DMS 273 treated with DMSO at 0.1 percent for 48 hours (cell line): ENCODE measurements around the gene TRMO.
A peak's percentile ranks its signal among the peaks of the same experiment; 100 is the strongest.

ENCODE experiments used
- DNase-seq: peaks from one replicate; lab custom pipeline; 2025; lab: John Stamatoyannopoulos, UW

TRMO gene

DNA sequence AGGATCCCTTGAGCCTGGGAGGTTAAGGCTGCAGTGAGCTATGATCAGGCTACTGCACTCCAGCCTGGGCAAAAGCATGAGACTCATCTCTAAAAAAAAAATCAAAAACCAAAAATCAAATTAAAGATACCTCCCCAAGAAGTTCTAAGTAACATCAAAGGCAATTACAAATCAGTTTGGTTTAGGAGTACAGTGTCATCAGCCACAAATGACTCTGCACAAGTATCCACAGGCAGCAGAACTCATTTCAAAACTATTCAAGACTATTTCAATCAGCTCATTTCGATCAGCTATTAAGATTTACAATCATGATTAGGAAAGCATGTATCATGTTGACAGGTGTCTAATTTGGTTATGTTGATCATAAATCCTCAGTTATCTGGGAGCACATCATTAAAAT is 19.1 kb downstream of the TRMO start:
- no peak for DNase-seq

DNA sequence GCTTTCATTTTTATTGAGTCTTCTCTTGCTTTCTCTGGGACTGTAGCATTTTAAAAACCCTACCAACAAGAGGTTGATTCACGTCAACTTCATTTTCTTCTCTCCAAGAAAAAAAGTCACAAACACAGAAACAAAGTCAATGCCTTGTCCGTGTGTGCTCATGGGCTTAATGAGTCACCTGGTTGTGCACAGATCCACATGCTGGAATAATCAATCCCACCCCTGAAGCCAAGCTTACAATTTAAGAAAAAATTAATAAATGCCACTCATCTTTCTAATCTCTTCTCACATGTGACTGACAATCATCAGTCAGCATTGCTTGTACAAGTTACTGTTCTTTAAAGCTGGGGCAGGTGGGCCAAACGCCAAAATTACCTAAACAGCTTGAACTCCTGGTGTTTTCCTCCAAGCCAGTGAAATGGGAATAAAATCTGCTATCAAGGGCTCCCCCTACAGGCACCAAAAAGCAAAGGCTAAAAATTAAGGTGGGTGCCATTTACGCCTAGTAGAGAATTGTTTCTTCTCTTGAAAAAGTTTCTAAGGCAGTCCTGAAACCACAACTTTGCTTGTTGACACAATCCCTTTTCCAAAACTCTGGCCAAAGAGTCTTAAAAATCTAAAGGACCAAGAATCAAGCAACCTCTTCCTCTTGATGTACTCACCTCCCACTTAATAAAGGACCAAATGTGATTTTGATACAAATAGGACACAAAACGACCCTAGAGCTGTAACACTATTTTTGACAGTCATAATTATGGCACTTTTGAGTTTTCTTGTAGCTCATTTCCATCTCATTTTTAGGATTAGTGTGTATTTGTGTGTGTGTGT is 21.3 kb downstream of the TRMO start:
- DNase-seq = peak; percentile 2

GRCh38 chr9:97900103-97900737 is 22.1 kb downstream of the TRMO start:
- DNase-seq = no peak

- DNase-seq = peak; percentile 29
These were observed 26.5 kb downstream of the TRMO start for GRCh38 chr9:97895695-97896332.

GRCh38 chr9:97895211-97895610 is 27.1 kb downstream of the TRMO start:
- no peak for DNase-seq

- no peak for DNase-seq
These were observed 29.9 kb downstream of the TRMO start for GRCh38 chr9:97892421-97892820.

DNA sequence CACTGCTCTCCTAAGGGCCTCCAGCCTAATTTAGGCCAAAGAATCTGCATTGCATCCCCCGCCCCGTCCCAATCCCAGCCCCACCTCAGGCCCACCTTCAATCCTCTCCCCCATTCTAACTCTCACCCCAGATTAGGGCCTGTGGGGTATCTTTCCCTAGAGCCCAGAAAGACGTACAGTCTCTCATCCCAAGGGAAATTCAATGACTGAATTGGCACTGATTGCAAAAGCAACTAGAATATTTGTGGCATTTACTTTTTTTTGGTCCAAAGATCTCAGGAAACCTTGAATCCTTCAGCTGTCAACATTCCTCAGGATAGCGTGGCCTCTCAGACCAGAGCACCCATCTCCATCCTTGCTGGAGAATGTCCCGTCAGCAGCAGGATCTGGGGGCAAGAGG is 30.6 kb downstream of the TRMO start:
- no peak for DNase-seq

DNA sequence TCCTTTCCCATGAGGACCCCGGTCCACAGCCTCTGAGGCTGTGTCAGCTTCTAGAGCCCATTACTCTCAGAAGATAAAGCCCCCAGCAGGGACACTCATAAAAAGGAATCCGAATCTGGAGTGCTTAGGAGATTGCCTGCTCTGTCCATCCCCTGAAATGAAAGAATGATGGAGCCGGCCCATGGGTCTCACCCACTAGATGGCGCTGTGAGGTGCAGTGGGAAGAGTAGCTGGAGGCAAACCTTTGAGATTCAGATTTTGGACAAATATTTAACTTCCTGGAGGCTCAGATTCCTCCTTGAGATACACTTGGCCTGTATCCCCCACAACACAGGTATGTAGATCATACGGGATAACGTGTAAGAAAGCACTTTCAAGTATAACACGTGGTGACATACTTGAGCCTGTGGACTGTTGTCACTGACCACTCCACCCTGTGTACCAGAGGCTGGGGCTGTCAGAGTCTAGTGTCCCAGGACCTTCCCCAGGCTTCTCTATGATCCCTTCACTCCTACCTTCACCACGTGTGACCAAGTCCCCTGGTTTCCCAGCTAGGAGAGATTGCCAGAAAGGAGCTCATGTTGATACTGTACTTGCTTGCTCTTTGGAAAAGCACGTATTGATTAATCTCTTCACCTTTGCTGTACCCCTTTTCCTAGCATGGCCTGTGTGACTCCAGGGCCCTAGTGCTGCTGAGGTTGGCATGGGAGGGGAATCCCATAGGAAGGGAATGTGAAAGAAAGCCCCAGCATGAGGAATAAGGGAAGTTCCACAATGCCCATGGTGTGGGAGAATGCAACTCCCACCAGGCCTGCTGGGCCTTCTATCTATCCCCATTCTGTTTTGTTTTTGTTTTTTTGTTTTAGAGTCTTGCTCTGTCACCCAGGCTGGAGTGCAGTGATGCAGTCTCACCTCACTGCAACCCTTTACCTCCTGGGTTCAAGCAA is 32.1 kb downstream of the TRMO start:
- DNase-seq = no peak

- no peak for DNase-seq
These were observed 42.0 kb downstream of the TRMO start for GRCh38 chr9:97880336-97880735.

DNA sequence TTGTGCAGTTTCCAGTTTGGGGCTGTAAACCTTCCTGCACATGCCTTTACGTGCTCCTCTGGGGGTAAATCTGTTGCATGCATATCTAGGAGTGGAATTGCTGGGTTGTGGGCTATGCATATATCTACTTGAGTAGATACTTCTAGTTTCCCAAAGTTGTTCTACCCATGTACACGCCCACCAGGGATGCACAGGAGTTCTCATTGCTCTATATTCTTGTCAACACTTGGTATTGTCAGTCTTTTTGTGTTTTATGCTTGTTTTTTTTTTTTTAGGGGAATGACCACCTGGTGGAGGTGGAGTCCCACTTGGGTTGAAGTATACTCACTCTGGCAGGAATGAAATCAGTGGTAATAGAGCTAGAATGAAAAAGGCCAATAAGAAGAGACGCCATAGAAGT is 46.2 kb downstream of the TRMO start:
- no peak for DNase-seq

DNA sequence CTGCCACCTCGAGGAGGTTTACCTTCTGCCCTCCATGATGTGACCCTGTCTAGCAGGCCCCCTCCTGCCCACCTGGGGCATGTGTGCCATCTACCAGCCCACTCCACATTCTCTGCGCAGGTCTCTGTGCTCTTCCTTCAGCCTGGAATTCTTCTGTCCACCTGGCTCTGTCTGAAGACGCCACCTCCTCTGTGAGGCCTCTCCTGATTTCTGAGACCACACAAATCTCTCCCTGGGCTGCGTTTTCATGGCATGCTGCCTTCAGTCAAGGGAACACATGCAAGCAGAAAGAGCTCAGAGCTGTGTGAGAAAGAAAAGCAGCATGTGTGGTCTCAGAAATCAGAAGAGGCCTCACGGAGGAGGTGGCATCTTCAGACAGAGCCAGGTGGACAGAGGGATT is 47.2 kb downstream of the TRMO start:
- no peak for DNase-seq

DNA sequence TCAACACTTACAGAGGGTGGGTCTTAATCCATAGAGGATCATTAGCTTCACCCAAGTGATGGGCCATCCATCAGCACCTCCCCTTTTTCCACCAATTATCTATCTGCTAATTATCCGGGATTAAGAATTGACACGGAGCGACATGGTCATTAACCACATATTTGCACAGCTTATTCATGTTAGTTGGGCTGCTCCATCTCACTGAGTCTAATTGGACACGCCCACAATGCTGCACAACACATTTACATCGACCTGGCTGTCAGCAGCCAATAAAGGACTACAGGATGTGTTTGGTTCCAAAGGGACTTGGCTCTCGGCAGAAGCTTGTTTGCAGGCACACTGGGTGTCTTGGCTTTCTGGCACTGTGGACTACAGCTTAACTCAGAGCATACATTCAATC is 47.7 kb downstream of the TRMO start:
- DNase-seq = no peak

DNA sequence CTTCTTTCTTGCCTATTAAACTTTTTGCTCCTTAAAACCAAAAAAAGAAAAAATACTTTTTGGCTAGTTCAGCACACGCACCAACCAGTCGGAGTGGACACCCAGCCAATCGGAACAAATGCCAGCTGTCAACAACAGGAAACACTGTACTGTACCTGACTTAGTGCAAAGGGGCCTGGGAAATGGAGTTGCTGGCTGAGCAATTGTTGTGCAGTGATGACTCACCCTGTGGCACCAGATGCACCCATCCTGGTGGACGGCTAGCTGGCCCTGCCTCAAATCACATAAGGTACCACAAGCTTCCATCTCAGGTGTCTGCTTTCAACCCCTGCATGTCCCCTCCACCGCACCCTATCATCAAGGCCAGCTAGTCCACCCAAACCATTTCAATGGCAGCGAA is 48.4 kb downstream of the TRMO start:
- no peak for DNase-seq

DNA sequence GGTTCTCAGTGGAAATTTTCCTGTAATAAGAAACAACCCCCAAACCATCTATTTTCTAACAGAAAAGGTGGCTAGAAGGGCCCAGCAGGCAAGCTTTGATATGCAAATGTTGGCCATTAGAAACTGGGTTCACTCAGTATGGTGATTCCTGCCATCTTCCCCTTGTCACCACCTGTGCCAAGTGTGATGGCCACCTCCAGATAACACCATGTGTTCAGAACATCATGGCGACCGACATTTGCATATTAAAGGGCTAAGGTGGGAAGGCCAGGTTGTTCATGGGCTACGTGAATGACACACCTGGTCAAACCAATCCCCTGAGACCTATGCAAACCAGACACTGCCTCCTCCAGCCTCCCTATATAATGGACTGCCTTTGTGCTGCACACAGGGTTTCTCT is 48.9 kb downstream of the TRMO start:
- DNase-seq = no peak

DNA sequence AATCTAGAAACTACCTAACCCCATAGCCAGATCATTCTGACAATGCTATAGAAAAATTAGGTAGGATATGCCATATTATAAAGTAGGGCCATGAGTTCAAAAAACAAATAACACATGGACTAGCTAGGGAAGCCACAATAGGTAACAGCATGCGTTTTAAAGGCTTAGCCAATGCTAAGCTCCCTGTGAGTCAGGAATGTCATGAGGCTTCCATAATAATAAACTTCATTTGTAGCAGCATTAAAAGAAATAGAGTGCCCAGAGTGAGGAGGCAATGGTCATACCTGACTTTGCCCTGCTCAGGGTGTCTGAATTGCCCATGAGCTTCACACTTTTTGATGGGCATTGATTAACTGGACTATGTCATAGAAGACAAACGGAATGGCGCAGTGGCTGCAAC is 53.4 kb downstream of the TRMO start:
- DNase-seq = no peak

DNA sequence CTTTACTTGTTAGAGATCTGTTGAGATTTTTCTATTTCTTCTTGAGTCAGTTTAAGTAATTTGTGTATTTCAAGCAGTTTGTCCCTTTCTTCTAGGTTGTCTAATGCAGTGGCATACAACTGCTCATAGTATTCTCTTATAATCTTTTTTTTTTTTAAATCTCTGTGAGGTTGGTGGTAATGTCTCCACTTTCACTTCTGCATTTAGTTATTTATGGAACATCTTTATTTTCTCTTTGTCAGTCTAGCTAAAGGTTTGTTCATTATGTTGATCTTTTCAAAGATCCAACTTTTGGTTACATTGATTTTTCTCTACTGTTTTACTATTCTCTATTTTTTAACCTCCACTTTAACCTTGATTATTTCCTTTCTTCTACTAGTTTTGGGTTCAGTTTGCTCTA is 55.5 kb downstream of the TRMO start:
- no peak for DNase-seq

DNA sequence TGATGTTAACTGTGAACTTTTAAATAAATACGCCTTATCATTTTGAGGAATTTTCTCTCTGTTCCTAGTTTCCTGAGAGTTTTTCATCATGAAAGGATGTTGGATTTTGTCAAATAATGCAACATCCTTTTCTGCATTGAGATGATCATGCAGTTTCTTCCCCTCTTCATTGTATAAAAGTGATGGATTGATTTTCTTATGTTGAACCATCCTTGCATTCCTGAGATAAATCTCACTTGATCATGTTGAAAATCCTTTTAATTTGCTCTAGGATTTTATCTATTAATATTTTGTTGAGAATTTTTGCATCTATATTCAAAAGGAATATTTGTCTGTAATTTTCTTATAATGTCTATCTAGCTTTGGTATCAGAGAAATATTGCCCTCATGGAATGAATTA is 56.0 kb downstream of the TRMO start:
- no peak for DNase-seq

- DNase-seq = no peak
These were observed 57.9 kb downstream of the TRMO start for GRCh38 chr9:97864396-97864795.

GRCh38 chr9:97863314-97863713 is 59.0 kb downstream of the TRMO start:
- DNase-seq = no peak

- no peak for DNase-seq
These were observed 61.2 kb downstream of the TRMO start for GRCh38 chr9:97861148-97861475.

DNA sequence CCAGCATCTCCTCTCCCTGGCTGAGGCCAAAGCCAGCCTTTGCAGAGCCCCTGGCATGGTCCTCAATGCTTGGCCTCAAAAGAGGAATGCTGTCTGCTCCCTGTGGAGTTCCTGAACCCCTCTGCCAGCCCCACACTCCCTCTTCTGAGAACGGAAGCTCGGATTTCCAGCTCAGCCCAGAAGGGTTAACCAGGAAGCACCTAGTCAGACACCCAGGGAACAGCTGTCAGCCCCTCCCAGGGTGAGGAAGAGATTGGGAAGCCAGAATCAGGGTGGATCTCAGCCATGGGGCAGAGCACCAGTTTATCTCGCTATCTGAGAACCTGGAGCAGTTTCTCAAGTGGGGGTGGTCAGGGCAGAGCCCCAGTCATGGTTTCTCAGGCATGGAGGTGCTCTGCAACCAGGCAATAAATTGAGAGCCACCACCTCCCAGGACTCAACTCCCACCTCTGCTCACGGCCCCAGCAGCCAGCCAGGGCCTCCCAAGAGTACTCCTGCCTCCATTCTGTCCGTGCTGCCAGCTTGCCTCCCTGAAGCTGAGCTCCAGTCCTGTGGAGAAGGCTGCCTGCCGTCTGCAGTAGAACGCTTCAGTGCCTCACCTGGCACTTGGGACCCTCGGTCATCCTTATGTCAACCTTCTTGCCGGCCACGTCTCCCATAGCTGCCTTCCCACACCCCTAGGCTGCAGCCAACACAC is 61.7 kb downstream of the TRMO start:
- DNase-seq = no peak

GRCh38 chr9:97859346-97859745 is 63.0 kb downstream of the TRMO start:
- DNase-seq = no peak
